ENCODE measurements around the gene MUC2.

MUC2 gene

GRCh38 chr11:1051356-1052132 lies 23.1 kb upstream of the MUC2 start:
- no peak for DNase-seq (ENCODE audit: low spot score)

GRCh38 chr11:1052133-1053011 lies 22.3 kb upstream of the MUC2 start:
- no peak for DNase-seq (ENCODE audit: low spot score)

- DNase-seq (ENCODE audit: low spot score) = no peak
Measured at GRCh38 chr11:1053121-1053901, 21.4 kb upstream of the MUC2 start.

GRCh38 chr11:1054143-1055108 lies 20.2 kb upstream of the MUC2 start:
- DNase-seq (ENCODE audit: low spot score) = no peak

- DNase-seq (ENCODE audit: low spot score) = no peak
Measured at GRCh38 chr11:1055109-1055703, 19.5 kb upstream of the MUC2 start.

- DNase-seq (ENCODE audit: low spot score) = no peak
Measured at GRCh38 chr11:1055990-1056771, 18.5 kb upstream of the MUC2 start.

GRCh38 chr11:1057806-1058205 lies 16.9 kb upstream of the MUC2 start:
- no peak for DNase-seq (ENCODE audit: low spot score)

- no peak for DNase-seq (ENCODE audit: low spot score)
Measured at GRCh38 chr11:1059759-1060158, 14.9 kb upstream of the MUC2 start.

- DNase-seq (ENCODE audit: low spot score) = no peak
Measured at GRCh38 chr11:1060410-1060809, 14.3 kb upstream of the MUC2 start.

- DNase-seq (ENCODE audit: low spot score) = no peak
Measured at GRCh38 chr11:1060852-1061616, 13.6 kb upstream of the MUC2 start.

GRCh38 chr11:1062075-1062820 lies 12.4 kb upstream of the MUC2 start:
- no peak for DNase-seq (ENCODE audit: low spot score)

GRCh38 chr11:1064167-1064566 lies 10.5 kb upstream of the MUC2 start:
- DNase-seq (ENCODE audit: low spot score) = no peak

- no peak for DNase-seq (ENCODE audit: low spot score)
Measured at GRCh38 chr11:1067812-1068496, 6.7 kb upstream of the MUC2 start.

- DNase-seq (ENCODE audit: low spot score) = no peak
Measured at GRCh38 chr11:1069740-1070139, 4.9 kb upstream of the MUC2 start.

- no peak for DNase-seq (ENCODE audit: low spot score)
Measured at GRCh38 chr11:1070594-1071462, 3.8 kb upstream of the MUC2 start.

- no peak for DNase-seq (ENCODE audit: low spot score)
Measured at GRCh38 chr11:1071571-1072115, 3.0 kb upstream of the MUC2 start.

Data from D341Med (cell line).